OCI-LY7 (cell line): Measurements from ENCODE around the gene NR1H4. TPM values are rescaled to one million over a fixed set of nuclear protein-coding genes. Genes with fewer than 3 reads are reported as not detected.

ENCODE experiments used
- BruUV-seq: library from RNA; stranded (reverse); fragments of 400-500 nt; replicated peaks from 2 replicates; lab custom pipeline; 2021; lab: Mats Ljungman, UMichigan
- CTCF ChIA-PET: fragments of 300-600 bp; sonication (Branson Sonifier 250); formaldehyde crosslinking; loops from one replicate; lab custom pipeline; 2022; ENCODE audit warnings: antibody characterized with exemption; ENCODE audit not compliant: unreplicated experiment; lab: Charles Lee
- POLR2A ChIA-PET: fragments of 300-600 bp; sonication (Branson Sonifier 250); formaldehyde crosslinking; loops from one replicate; lab custom pipeline; 2022; ENCODE audit warnings: antibody characterized with exemption; lab: Charles Lee
- DNase-seq: peaks from one replicate; pipeline ENCODE4 v3.0.0-alpha.2; 2015; ENCODE audit warnings: low spot score
- H2AFZ ChIP-seq: fragments of 200-600 bp; sonication (generic), shearing (Covaris generic); 2 replicates; pipeline ENCODE4 v1.6.1; 2014; ENCODE audit warnings: mild to moderate bottlenecking, antibody characterized with exemption, low read length, moderate library complexity
- H3K27ac ChIP-seq: fragments of 200-600 bp; sonication (generic); 2 replicates; pipeline ENCODE4 v1.5.1; 2014; ENCODE audit warnings: mixed run types, low read depth, mild to moderate bottlenecking, moderate library complexity, low read length, inconsistent platforms; ENCODE audit not compliant: poor library complexity, severe bottlenecking
- H3K36me3 ChIP-seq: fragments of 200-600 bp; sonication (generic); 2 replicates; pipeline ENCODE4 v1.6.1; 2014; ENCODE audit warnings: mild to moderate bottlenecking, antibody characterized with exemption, low read length, moderate library complexity, mixed read lengths; ENCODE audit not compliant: insufficient read depth
- H3K4me1 ChIP-seq: fragments of 200-600 bp; sonication (generic); 2 replicates; pipeline ENCODE4 v1.5.1; 2014; ENCODE audit warnings: mild to moderate bottlenecking, low read length; ENCODE audit not compliant: insufficient read depth, poor library complexity, severe bottlenecking
- H3K4me2 ChIP-seq: fragments of 200-600 bp; sonication (generic); 2 replicates; pipeline ENCODE4 v1.6.1; 2014; ENCODE audit warnings: mild to moderate bottlenecking, low read length
- H3K4me3 ChIP-seq: fragments of 200-600 bp; sonication (generic); 2 replicates; pipeline ENCODE4 v1.5.1; 2014; ENCODE audit warnings: mild to moderate bottlenecking, low read depth, low read length; ENCODE audit not compliant: poor library complexity, severe bottlenecking
- H3K79me2 ChIP-seq: fragments of 200-600 bp; sonication (generic); 2 replicates; pipeline ENCODE4 v1.6.1; 2016; ENCODE audit warnings: low read depth, mild to moderate bottlenecking, low read length, moderate library complexity, mixed read lengths; ENCODE audit not compliant: insufficient read depth
- H3K9me2 ChIP-seq: fragments of 200-600 bp; sonication (generic); 2 replicates; pipeline ENCODE4 v1.6.1; 2016; ENCODE audit warnings: mild to moderate bottlenecking, low read length, mixed read lengths; ENCODE audit not compliant: insufficient read depth
- H3K9me3 ChIP-seq: fragments of 200-600 bp; sonication (generic); 2 replicates; pipeline ENCODE4 v1.6.1; 2014; ENCODE audit warnings: mild to moderate bottlenecking, mixed run types, low read length, mixed read lengths
- H4K20me1 ChIP-seq: fragments of 200-600 bp; sonication (generic); 2 replicates; pipeline ENCODE4 v1.6.1; 2014; ENCODE audit warnings: mild to moderate bottlenecking, antibody characterized with exemption, low read length, moderate library complexity, mixed read lengths; ENCODE audit not compliant: insufficient read depth
- EZH2phosphoT487 ChIP-seq: fragments of 200-600 bp; sonication (generic); IDR thresholded peaks from 2 replicates; pipeline ENCODE4 v1.6.1; 2018; ENCODE audit warnings: low read depth, borderline replicate concordance, mild to moderate bottlenecking, mixed run types, antibody characterized with exemption, low read length, moderate library complexity, mixed read lengths
- intact Hi-C: fragments of 100-400 bp; cut with micrococcal nuclease; formaldehyde crosslinking; loops from one replicate; pipeline ENCODE4 v1.10.0; 2022; ENCODE audit not compliant: unreplicated experiment
- total RNA-seq, 2 experiments: library from RNA; depleted of rRNA in 1 of 2; stranded (reverse); fragments of >200 nt in 1 of 2; shearing (Covaris generic) in 1 of 2; gene quantifications; 2 replicates each; pipeline ENCODE4 v1.2.3, GENCODE V29; 2014 to 2022
- TF ChIP-seq, protein P1 (sequence below): fragments of 200-600 bp; sonication (generic); conservative IDR thresholded peaks from 2 replicates; pipeline ENCODE4 v1.5.1; 2014; ENCODE audit warnings: mild to moderate bottlenecking, antibody characterized with exemption, low read length, moderate library complexity, mixed read lengths

NR1H4 gene
- total RNA-seq, 2 experiments from 2014 or later: 7.1 TPM; not detected in 1

DNA sequence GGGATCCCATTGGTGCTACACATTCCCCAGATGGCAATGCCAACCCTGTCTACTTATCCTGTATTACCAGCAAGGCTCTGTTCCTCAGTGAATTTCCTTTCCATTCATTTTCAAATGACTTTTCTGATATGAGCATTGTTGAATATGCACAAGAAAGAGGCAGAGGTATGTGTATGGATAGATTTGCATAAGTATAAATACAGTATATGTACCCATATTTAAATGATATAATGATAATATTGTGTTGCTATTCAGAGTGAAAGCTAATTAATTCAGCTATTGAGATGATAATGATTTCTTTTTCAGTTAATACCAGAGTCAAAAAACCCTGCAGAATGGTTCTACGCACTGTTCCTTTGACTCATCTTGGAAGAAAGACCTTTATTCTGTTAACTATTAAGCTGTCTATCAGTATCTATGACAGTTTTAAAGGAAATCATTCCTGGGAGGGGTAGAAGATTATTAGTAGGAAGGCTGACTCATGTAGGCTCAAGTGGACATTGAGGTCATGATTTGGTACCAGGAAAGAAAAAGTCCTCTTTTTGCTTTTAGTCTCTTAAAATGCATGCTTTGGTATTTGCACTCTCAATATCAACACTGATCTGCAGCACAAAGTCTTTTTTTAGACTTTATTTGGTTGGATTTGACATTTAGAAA lies 54.9 kb downstream of the NR1H4 start:
- ChIA-PET CTCF (no interaction called here), POLR2A (interaction anchor here (0.6 to 0.7 kb wide), 2 partner anchors 192 to 419 kb away, joined by 3 to 6 read pairs; no protein-coding TSS in a partner anchor)
- Histone ChIP-seq H3K79me2 (no peaks in the 10 kb centered on the region), H4K20me1 (no peaks in the 10 kb centered on the region), H3K4me1 (no peaks in the 10 kb centered on the region), H3K4me3 (no peak overlapping the region), H3K36me3 (no peaks in the 10 kb centered on the region), H3K9me3 (no peaks in the 10 kb centered on the region), H3K9me2 (no peaks in the 10 kb centered on the region), H3K4me2 (no peak overlapping the region), H3K27ac (no peak overlapping the region), H2AFZ (no peak overlapping the region)
- DNase-seq: no peak
- BruUV-seq: no TSS peak
- no peak for TF ChIP-seq EZH2phosphoT487
- TF ChIP-seq, protein P1, sequence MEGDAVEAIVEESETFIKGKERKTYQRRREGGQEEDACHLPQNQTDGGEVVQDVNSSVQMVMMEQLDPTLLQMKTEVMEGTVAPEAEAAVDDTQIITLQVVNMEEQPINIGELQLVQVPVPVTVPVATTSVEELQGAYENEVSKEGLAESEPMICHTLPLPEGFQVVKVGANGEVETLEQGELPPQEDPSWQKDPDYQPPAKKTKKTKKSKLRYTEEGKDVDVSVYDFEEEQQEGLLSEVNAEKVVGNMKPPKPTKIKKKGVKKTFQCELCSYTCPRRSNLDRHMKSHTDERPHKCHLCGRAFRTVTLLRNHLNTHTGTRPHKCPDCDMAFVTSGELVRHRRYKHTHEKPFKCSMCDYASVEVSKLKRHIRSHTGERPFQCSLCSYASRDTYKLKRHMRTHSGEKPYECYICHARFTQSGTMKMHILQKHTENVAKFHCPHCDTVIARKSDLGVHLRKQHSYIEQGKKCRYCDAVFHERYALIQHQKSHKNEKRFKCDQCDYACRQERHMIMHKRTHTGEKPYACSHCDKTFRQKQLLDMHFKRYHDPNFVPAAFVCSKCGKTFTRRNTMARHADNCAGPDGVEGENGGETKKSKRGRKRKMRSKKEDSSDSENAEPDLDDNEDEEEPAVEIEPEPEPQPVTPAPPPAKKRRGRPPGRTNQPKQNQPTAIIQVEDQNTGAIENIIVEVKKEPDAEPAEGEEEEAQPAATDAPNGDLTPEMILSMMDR: no peak
- intact Hi-C loops: no loop called here

DNA sequence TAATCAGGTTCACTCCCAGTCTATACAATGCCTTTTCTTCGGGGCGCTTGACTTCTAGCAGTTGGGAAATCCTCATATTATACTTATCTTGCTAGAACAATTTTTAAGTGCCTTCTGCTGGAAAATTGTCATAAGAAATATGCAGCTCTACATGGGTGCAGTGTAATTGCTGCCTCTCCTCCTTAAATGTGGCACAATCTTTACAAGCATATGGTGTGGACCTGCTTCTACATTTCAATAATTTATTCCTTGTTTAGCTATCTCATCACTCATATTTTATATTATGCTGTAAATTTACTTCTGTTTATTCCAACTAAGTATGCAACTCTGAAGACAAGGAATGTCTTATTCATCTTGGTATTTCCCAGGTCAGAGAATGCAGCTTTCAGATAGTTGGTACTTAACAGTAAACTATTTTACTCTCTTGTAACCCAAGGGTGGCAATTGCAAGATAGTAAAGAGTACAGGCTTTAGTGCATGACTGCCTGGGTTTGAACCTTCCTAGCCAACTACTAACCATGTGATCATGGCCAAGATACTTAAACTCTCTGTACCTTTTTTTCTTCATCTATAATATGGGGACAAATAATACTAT lies 56.2 kb downstream of the NR1H4 start:
- CTCF ChIA-PET: no interaction called here
- no peak for DNase-seq
- no peaks in the 10 kb centered on the region for H3K9me3 ChIP-seq
- TF ChIP-seq, protein P1: no peak
- TF ChIP-seq EZH2phosphoT487: no peak
- POLR2A ChIA-PET: interaction anchor here (0.5 kb wide), 1 partner anchor 953 kb away, joined by 5 read pairs; no protein-coding TSS in a partner anchor
- no peak overlapping the region for H2AFZ ChIP-seq
- H3K79me2 ChIP-seq: no peaks in the 10 kb centered on the region
- no peaks in the 10 kb centered on the region for H4K20me1 ChIP-seq
- intact Hi-C loops: no loop called here
- H3K4me3 ChIP-seq: no peak overlapping the region
- no peak overlapping the region for H3K27ac ChIP-seq
- H3K9me2 ChIP-seq: no peaks in the 10 kb centered on the region
- no peaks in the 10 kb centered on the region for H3K4me1 ChIP-seq
- no TSS peak for BruUV-seq
- H3K36me3 ChIP-seq: no peaks in the 10 kb centered on the region
- no peak overlapping the region for H3K4me2 ChIP-seq

DNA sequence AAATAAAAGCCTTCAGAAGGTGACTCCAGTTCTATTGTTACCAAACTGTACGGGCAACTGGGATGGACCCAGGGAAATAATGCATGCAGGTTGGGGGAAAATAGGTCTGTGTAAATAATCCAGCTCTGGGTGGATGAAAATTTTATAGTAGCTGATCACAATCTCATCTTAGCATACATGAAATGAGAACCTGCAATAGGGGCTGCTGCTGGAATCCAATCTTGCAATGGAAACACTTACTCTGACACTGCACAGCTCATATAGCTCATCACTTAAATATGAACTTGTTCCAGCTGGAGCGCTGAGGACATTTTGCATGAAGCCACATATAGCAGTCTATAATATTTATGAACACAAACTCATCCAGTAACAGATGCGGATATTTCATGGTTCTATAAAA lies 59.7 kb downstream of the NR1H4 start:
- no peak overlapping the region for H3K27ac ChIP-seq
- H3K4me2 ChIP-seq: no peak overlapping the region
- DNase-seq: no peak
- no peaks in the 10 kb centered on the region for H4K20me1 ChIP-seq
- no peaks in the 10 kb centered on the region for H3K9me3 ChIP-seq
- no peaks in the 10 kb centered on the region for H3K9me2 ChIP-seq
- no peak for TF ChIP-seq EZH2phosphoT487
- TF ChIP-seq, protein P1: no peak
- no peak overlapping the region for H3K4me3 ChIP-seq
- no peaks in the 10 kb centered on the region for H3K4me1 ChIP-seq
- CTCF ChIA-PET: no interaction called here
- POLR2A ChIA-PET: no interaction called here
- no peaks in the 10 kb centered on the region for H3K79me2 ChIP-seq
- H2AFZ ChIP-seq: no peak overlapping the region
- intact Hi-C loops: no loop called here
- BruUV-seq: no TSS peak
- H3K36me3 ChIP-seq: no peaks in the 10 kb centered on the region
